ENCODE measurements around the gene CHCHD2. TPM values are rescaled to one million over a fixed set of nuclear protein-coding genes. Genes with fewer than 3 reads are reported as not detected.
A peak's percentile ranks its signal among the peaks of the same experiment; 100 is the strongest.

Gene CHCHD2
- total and polyA plus RNA-seq, 2 of the 13 experiments (the other 11 are each of a cell fraction or from before 2014, with no cell fraction given), result 330 to 572 TPM

DNA sequence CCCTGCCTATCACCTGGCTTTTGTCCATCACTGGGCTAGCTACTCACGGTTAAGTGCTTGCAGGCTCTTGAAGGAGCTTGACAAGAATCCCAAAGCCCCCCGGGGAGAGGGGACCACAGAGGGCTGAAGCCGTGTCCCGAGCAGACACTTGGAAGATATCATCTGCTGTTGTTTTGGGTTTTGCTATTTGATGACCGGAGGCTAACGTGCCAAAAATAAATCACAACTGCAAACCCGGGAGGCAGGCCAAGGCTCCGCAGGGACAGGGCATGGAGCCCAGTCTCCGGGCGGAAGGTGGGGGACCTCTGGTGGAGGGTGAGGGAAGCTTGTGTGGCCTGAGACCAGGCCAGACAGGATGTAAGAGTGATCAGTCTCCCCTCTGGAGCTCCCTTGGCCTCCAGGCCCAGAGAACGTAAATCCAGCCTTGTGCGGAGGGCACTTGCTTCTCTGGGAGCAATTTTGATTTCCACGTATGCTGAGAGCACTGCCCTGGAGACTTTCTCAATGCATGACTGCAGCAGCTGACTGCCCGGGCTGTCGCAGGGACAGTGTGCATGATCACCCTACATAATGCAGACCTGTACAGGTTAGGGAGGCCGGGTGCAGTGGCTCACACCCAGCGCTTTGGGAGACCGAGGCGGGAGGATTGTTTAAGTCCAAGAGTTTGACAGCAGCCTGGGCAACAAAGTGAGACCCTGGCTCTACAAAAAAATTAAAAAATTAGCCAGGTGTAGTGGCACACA is 13.3 kb downstream of the CHCHD2 start, which contains the start of gene PHKG1 (continued):
- TF ChIP-seq, protein P1, sequence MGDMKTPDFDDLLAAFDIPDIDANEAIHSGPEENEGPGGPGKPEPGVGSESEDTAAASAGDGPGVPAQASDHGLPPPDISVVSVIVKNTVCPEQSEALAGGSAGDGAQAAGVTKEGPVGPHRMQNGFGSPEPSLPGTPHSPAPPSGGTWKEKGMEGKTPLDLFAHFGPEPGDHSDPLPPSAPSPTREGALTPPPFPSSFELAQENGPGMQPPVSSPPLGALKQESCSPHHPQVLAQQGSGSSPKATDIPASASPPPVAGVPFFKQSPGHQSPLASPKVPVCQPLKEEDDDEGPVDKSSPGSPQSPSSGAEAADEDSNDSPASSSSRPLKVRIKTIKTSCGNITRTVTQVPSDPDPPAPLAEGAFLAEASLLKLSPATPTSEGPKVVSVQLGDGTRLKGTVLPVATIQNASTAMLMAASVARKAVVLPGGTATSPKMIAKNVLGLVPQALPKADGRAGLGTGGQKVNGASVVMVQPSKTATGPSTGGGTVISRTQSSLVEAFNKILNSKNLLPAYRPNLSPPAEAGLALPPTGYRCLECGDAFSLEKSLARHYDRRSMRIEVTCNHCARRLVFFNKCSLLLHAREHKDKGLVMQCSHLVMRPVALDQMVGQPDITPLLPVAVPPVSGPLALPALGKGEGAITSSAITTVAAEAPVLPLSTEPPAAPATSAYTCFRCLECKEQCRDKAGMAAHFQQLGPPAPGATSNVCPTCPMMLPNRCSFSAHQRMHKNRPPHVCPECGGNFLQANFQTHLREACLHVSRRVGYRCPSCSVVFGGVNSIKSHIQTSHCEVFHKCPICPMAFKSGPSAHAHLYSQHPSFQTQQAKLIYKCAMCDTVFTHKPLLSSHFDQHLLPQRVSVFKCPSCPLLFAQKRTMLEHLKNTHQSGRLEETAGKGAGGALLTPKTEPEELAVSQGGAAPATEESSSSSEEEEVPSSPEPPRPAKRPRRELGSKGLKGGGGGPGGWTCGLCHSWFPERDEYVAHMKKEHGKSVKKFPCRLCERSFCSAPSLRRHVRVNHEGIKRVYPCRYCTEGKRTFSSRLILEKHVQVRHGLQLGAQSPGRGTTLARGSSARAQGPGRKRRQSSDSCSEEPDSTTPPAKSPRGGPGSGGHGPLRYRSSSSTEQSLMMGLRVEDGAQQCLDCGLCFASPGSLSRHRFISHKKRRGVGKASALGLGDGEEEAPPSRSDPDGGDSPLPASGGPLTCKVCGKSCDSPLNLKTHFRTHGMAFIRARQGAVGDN (CRISPR knock-in tag; IDR thresholded peaks at IDR 0.05), result peak; percentile 35; the same call in 1 of the 2 replicates
- TF ChIP-seq REPIN1 (CRISPR knock-in tag; IDR thresholded peaks at IDR 0.05; ENCODE audit: borderline replicate concordance, low read depth) (0 out of 2 replicates have a peak, but pooled peaks have one; percentile 47), ZNF296 (CRISPR knock-in tag; conservative IDR thresholded peaks at IDR 0.05) (no peak), TEAD2 (CRISPR knock-in tag; IDR thresholded peaks at IDR 0.05) (no peak), NR2C2 (CRISPR knock-in tag; IDR thresholded peaks at IDR 0.05; ENCODE audit: borderline replicate concordance) (no peak), RAD21 (CRISPR knock-in tag; IDR thresholded peaks at IDR 0.05) (peak; percentile 62), NFRKB (IDR thresholded peaks at IDR 0.05) (no peak), ZNF678 (CRISPR knock-in tag; IDR thresholded peaks at IDR 0.05) (no peak), ZNF570 (CRISPR knock-in tag; IDR thresholded peaks at IDR 0.05; ENCODE audit: borderline replicate concordance) (no peak), DR1 (CRISPR knock-in tag; IDR thresholded peaks at IDR 0.05) (no peak), XRCC5 (optimal IDR thresholded peaks at IDR 0.05; ENCODE audit: low read length) (peak; percentile 38), POLR2AphosphoS2 (IDR thresholded peaks at IDR 0.05; ENCODE audit: low read depth, low read length) (no peak), CBX1 (IDR thresholded peaks at IDR 0.05; ENCODE audit: low read depth) (no peak), ZNF501 (CRISPR knock-in tag; IDR thresholded peaks at IDR 0.05) (no peak), AKAP8 (CRISPR knock-in tag; IDR thresholded peaks at IDR 0.05) (no peak), ZEB1 (IDR thresholded peaks at IDR 0.05; ENCODE audit: insufficient replicate concordance, low read depth) (no peak), ZNF333 (CRISPR knock-in tag; IDR thresholded peaks at IDR 0.05; ENCODE audit: borderline replicate concordance) (no peak), HHEX (CRISPR knock-in tag; IDR thresholded peaks at IDR 0.05) (no peak), KDM2A (CRISPR knock-in tag; IDR thresholded peaks at IDR 0.05; ENCODE audit: borderline replicate concordance, low read depth) (peak; percentile 27; the same call in 1 of the 2 replicates), ARNT2 (CRISPR knock-in tag; IDR thresholded peaks at IDR 0.05; ENCODE audit: low read depth) (no peak), LCORL (IDR thresholded peaks at IDR 0.05) (no peak), LCORL (CRISPR knock-in tag; IDR thresholded peaks at IDR 0.05) (no peak)
- TF ChIP-seq, protein P2, sequence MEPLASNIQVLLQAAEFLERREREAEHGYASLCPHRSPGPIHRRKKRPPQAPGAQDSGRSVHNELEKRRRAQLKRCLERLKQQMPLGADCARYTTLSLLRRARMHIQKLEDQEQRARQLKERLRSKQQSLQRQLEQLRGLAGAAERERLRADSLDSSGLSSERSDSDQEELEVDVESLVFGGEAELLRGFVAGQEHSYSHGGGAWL (CRISPR knock-in tag; IDR thresholded peaks at IDR 0.05), result no peak
- TF ChIP-seq, protein P3, sequence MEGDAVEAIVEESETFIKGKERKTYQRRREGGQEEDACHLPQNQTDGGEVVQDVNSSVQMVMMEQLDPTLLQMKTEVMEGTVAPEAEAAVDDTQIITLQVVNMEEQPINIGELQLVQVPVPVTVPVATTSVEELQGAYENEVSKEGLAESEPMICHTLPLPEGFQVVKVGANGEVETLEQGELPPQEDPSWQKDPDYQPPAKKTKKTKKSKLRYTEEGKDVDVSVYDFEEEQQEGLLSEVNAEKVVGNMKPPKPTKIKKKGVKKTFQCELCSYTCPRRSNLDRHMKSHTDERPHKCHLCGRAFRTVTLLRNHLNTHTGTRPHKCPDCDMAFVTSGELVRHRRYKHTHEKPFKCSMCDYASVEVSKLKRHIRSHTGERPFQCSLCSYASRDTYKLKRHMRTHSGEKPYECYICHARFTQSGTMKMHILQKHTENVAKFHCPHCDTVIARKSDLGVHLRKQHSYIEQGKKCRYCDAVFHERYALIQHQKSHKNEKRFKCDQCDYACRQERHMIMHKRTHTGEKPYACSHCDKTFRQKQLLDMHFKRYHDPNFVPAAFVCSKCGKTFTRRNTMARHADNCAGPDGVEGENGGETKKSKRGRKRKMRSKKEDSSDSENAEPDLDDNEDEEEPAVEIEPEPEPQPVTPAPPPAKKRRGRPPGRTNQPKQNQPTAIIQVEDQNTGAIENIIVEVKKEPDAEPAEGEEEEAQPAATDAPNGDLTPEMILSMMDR (CRISPR knock-in tag; IDR thresholded peaks at IDR 0.05), result peak; percentile 77

All from HepG2 (cell line).